ENCODE measurements around the gene UGDH. TPM values are rescaled to one million over a fixed set of nuclear protein-coding genes. Genes with fewer than 3 reads are reported as not detected.

Gene UGDH
- total and polyA plus RNA-seq, 2 of the 13 experiments (the other 11 are each of a cell fraction or from before 2014, with no cell fraction given), result 99.0 to 384 TPM

GRCh38 chr4:39514888-39515401 lies 12.3 kb downstream of the UGDH start (continued):
- TF ChIP-seq SRY (CRISPR knock-in tag; IDR thresholded peaks at IDR 0.05), result no peak
- TF ChIP-seq HIVEP1 (CRISPR knock-in tag; IDR thresholded peaks at IDR 0.05), result peak; percentile 46; the same call in 1 of the 2 replicates
- peak; percentile 57 for TF ChIP-seq CBX1 (IDR thresholded peaks at IDR 0.05; ENCODE audit: low read depth)
- no peak for TF ChIP-seq TEAD2 (CRISPR knock-in tag; IDR thresholded peaks at IDR 0.05)
- no peak for TF ChIP-seq ZNF749 (CRISPR knock-in tag; IDR thresholded peaks at IDR 0.05; ENCODE audit: borderline replicate concordance)
- TF ChIP-seq YY1 (IDR thresholded peaks at IDR 0.05; ENCODE audit: insufficient read depth, insufficient replicate concordance, low read depth, low read length), result no peak
- TF ChIP-seq SMAD9 (CRISPR knock-in tag; IDR thresholded peaks at IDR 0.05), result no peak
- peak; percentile 86; the same call in 1 of the 2 replicates for TF ChIP-seq ZKSCAN8 (CRISPR knock-in tag; IDR thresholded peaks at IDR 0.05; ENCODE audit: borderline replicate concordance)
- TF ChIP-seq NFE2 (CRISPR knock-in tag; IDR thresholded peaks at IDR 0.05), result peak; percentile 57; the same call in 1 of the 2 replicates
- 0 out of 2 replicates have a peak, but pooled peaks have one; percentile 60 for TF ChIP-seq ZNF557 (CRISPR knock-in tag; IDR thresholded peaks at IDR 0.05)
- 0 out of 2 replicates have a peak, but pooled peaks have one; percentile 32 for TF ChIP-seq BRD4 (CRISPR knock-in tag; IDR thresholded peaks at IDR 0.05)
- peak in 1 of 2 experiments; percentile 77; a peak in 1 of 4 replicates for TF ChIP-seq HMGXB4 (CRISPR knock-in tag; IDR thresholded peaks at IDR 0.05; ENCODE audit: borderline replicate concordance in 1 of 2, low read depth in 1 of 2)
- peak; percentile 68 for TF ChIP-seq GATAD1 (CRISPR knock-in tag; IDR thresholded peaks at IDR 0.05)
- no peak; the same call in 1 of the 2 replicates for TF ChIP-seq ZSCAN22 (CRISPR knock-in tag; IDR thresholded peaks at IDR 0.05)
- TF ChIP-seq ZFP90 (CRISPR knock-in tag; IDR thresholded peaks at IDR 0.05; ENCODE audit: borderline replicate concordance), result peak; percentile 70; the same call in 1 of the 2 replicates
- no peak for TF ChIP-seq ZNF558 (CRISPR knock-in tag; IDR thresholded peaks at IDR 0.05; ENCODE audit: borderline replicate concordance)
- TF ChIP-seq MTA1 (CRISPR knock-in tag; IDR thresholded peaks at IDR 0.05; ENCODE audit: borderline replicate concordance), result peak; percentile 26; the same call in 1 of the 2 replicates
- peak; percentile 67; the same call in 1 of the 2 replicates for TF ChIP-seq ZNF761 (CRISPR knock-in tag; conservative IDR thresholded peaks at IDR 0.05)
- TF ChIP-seq TBL1XR1 (IDR thresholded peaks at IDR 0.05; ENCODE audit: borderline replicate concordance, low read length, partially characterized antibody), result peak; percentile 55
- peak; percentile 94 for TF ChIP-seq ZNF264 (CRISPR knock-in tag; IDR thresholded peaks at IDR 0.05)
- TF ChIP-seq DDIT3 (CRISPR knock-in tag; IDR thresholded peaks at IDR 0.05), result no peak; the same call in 1 of the 2 replicates
- peak; percentile 74; the same call in 1 of the 2 replicates for TF ChIP-seq SIX4 (CRISPR knock-in tag; IDR thresholded peaks at IDR 0.05)
- peak; percentile 56; the same call in 1 of the 2 replicates for TF ChIP-seq POLR2G (IDR thresholded peaks at IDR 0.05; ENCODE audit: low read depth, low read length)
- peak; percentile 98 for TF ChIP-seq ZBTB39 (CRISPR knock-in tag; IDR thresholded peaks at IDR 0.05)
- peak; percentile 74 for TF ChIP-seq ESRRA (CRISPR knock-in tag; IDR thresholded peaks at IDR 0.05; ENCODE audit: low read depth)
